DOHH2 (cell line): ENCODE data around the gene ABTB2.

Source experiments
- CTCF ChIP-seq: fragments of 200-600 bp; sonication (generic); IDR thresholded peaks from one replicate; pipeline ENCODE4 v1.5.1; 2014; ENCODE audit warnings: antibody characterized with exemption, mild to moderate bottlenecking, low read depth, low read length; ENCODE audit not compliant: poor library complexity, severe bottlenecking
- EZH2phosphoT487 ChIP-seq: fragments of 200-600 bp; sonication (generic); IDR thresholded peaks from 2 replicates; pipeline ENCODE4 v1.6.1; 2017; ENCODE audit warnings: borderline replicate concordance, mild to moderate bottlenecking, antibody characterized with exemption, low read length, moderate library complexity, mixed read lengths

- TF ChIP-seq CTCF (no peak), EZH2phosphoT487 (no peak)
Measured at GRCh38 chr11:34267417-34267816, 90.4 kb downstream of the ABTB2 start.
